ENCODE measurements around the gene PLCD1. TPM values are rescaled to one million over a fixed set of nuclear protein-coding genes. Genes with fewer than 3 reads are reported as not detected.

Gene PLCD1
- total RNA-seq, 1 donor from 2014 or later = 20.7 TPM

GRCh38 chr3:37984051-37984450 lies 45.4 kb downstream of the PLCD1 start:
- peaks cover 8% of the 10 kb centered on the region for H3K36me3 Mint-ChIP-seq
- DNase-seq (ENCODE audit: low spot score in 2 of 2, unreplicated experiment in 2 of 2) = peak in 1 of 2 experiments; percentile 26
- TF ChIP-seq, protein P1, sequence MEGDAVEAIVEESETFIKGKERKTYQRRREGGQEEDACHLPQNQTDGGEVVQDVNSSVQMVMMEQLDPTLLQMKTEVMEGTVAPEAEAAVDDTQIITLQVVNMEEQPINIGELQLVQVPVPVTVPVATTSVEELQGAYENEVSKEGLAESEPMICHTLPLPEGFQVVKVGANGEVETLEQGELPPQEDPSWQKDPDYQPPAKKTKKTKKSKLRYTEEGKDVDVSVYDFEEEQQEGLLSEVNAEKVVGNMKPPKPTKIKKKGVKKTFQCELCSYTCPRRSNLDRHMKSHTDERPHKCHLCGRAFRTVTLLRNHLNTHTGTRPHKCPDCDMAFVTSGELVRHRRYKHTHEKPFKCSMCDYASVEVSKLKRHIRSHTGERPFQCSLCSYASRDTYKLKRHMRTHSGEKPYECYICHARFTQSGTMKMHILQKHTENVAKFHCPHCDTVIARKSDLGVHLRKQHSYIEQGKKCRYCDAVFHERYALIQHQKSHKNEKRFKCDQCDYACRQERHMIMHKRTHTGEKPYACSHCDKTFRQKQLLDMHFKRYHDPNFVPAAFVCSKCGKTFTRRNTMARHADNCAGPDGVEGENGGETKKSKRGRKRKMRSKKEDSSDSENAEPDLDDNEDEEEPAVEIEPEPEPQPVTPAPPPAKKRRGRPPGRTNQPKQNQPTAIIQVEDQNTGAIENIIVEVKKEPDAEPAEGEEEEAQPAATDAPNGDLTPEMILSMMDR (IDR thresholded peaks at IDR 0.05; ENCODE audit: unreplicated experiment) = no peak
- no peaks in the 10 kb centered on the region for H3K9me3 Mint-ChIP-seq
- no peak overlapping the region for H3K27ac Mint-ChIP-seq
- H3K27me3 Mint-ChIP-seq (ENCODE audit: low read depth) = no peaks in the 10 kb centered on the region
- peaks cover 3% of the 10 kb centered on the region for H3K4me1 Mint-ChIP-seq
- no peak overlapping the region for H3K4me3 Mint-ChIP-seq

GRCh38 chr3:37982331-37982730 lies 47.1 kb downstream of the PLCD1 start:
- no peak overlapping the region for H3K4me3 Mint-ChIP-seq
- DNase-seq (ENCODE audit: low spot score in 2 of 2, unreplicated experiment in 2 of 2) = no peak
- H3K27ac Mint-ChIP-seq = no peak overlapping the region
- no peaks in the 10 kb centered on the region for H3K27me3 Mint-ChIP-seq (ENCODE audit: low read depth)
- peaks cover 9% of the 10 kb centered on the region for H3K36me3 Mint-ChIP-seq
- H3K4me1 Mint-ChIP-seq = peaks cover 3% of the 10 kb centered on the region
- TF ChIP-seq, protein P1 (IDR thresholded peaks at IDR 0.05; ENCODE audit: unreplicated experiment) = no peak
- no peaks in the 10 kb centered on the region for H3K9me3 Mint-ChIP-seq

- TF ChIP-seq, protein P1 (IDR thresholded peaks at IDR 0.05; ENCODE audit: unreplicated experiment) = no peak
- DNase-seq (ENCODE audit: low spot score in 2 of 2, unreplicated experiment in 2 of 2) = peak in 1 of 2 experiments; percentile 13
- H3K27me3 Mint-ChIP-seq (ENCODE audit: low read depth) = no peaks in the 10 kb centered on the region
- no peaks in the 10 kb centered on the region for H3K4me1 Mint-ChIP-seq
- H3K4me3 Mint-ChIP-seq = no peak overlapping the region
- H3K27ac Mint-ChIP-seq = no peak overlapping the region
- H3K36me3 Mint-ChIP-seq = peaks cover 15% of the 10 kb centered on the region
- H3K9me3 Mint-ChIP-seq = no peaks in the 10 kb centered on the region
Measured at GRCh38 chr3:37981348-37981664, 48.1 kb downstream of the PLCD1 start.

- no peaks in the 10 kb centered on the region for H3K4me1 Mint-ChIP-seq
- no peaks in the 10 kb centered on the region for H3K27me3 Mint-ChIP-seq (ENCODE audit: low read depth)
- H3K36me3 Mint-ChIP-seq = peaks cover 17% of the 10 kb centered on the region
- TF ChIP-seq, protein P1 (IDR thresholded peaks at IDR 0.05; ENCODE audit: unreplicated experiment) = no peak
- H3K9me3 Mint-ChIP-seq = no peaks in the 10 kb centered on the region
- DNase-seq (ENCODE audit: low spot score in 2 of 2, unreplicated experiment in 2 of 2) = peak in 1 of 2 experiments; percentile 24
- H3K4me3 Mint-ChIP-seq = no peak overlapping the region
- H3K27ac Mint-ChIP-seq = no peak overlapping the region
Measured at GRCh38 chr3:37980462-37981347, 48.7 kb downstream of the PLCD1 start.

- H3K27ac Mint-ChIP-seq = no peak overlapping the region
Measured at GRCh38 chr3:37979541-37980461, 49.6 kb downstream of the PLCD1 start.

More at GRCh38 chr3:37979541-37980461, 49.6 kb downstream of the PLCD1 start:
- TF ChIP-seq, protein P1 (IDR thresholded peaks at IDR 0.05; ENCODE audit: unreplicated experiment) = no peak
- no peak for DNase-seq (ENCODE audit: low spot score in 2 of 2, unreplicated experiment in 2 of 2)
- Mint-ChIP-seq H3K27me3 (ENCODE audit: low read depth) (no peaks in the 10 kb centered on the region), H3K36me3 (peaks cover 24% of the 10 kb centered on the region), H3K4me3 (no peak overlapping the region), H3K9me3 (no peaks in the 10 kb centered on the region), H3K4me1 (no peaks in the 10 kb centered on the region)
